Activated CD4-positive, alpha-beta T cell treated with anti-CD3 and anti-CD28 coated beads, Interleukin-2, amount 50 U/mL, for 16 hours (primary cell): Measurements from ENCODE around the gene GPR3.
"Not testable (repeated sequence)": the region's sequence is repeated elsewhere in the genome, so short reads cannot be mapped to it uniquely, and the experiment has no call there.

Experiments used
- DNase-seq: peaks from one replicate; pipeline ENCODE4 v3.0.0-alpha.2; 2020

Gene GPR3

DNA sequence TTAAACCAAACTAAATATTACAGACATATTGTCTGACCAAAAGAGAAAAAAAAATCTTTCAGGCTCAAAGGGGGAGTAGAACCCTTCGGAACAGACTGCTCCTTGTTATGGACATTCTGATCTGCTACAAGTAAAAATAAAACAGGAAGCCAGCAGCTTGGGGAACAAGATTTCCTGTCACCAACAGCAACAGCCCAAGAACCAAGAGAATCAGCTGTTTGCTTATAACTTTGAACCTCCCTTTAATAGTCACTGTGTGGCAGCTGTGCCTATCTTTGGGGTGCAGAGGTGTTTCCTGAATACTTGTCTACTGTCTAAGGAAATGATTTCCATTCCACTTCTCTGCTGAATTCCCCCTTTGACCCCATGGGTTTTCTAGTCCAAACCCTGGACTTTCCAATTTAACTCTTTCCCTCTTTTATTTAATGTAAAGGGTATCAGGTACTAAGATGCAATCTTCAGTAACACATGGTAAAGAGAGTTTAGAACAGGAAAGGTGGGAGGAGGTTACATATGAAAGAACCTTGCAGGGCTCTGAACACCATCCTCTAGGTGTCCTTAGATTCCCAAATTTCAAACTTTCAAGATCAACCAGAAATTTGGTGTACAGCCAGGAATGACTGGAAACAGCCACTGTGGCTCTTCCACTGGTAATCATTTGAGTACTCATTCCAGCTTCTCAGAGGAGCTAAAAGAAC, 38.6 kb downstream of the GPR3 start:
- DNase-seq, result no peak

GRCh38 chr1:27431601-27431940, 39.1 kb downstream of the GPR3 start:
- DNase-seq, result no peak

DNA sequence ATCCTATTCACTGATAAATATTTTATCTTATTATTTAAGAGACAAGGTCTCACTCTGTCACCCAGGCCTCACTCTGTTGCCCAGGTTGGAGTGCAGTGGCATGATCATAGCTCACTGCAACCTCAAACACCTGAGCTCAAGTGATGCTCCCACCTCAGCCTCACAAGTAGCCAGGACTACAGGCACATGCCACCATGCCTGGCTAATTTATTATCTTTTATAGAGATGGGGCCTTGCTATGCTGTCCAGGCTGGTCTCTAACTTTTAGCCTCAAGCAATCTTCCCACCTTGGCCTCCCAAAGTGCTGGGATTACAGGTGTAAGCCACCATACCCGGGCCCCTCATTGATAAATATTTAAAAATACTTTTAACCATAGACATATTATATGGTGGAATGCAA, 40.3 kb downstream of the GPR3 start:
- DNase-seq, result not testable (repeated sequence)

DNA sequence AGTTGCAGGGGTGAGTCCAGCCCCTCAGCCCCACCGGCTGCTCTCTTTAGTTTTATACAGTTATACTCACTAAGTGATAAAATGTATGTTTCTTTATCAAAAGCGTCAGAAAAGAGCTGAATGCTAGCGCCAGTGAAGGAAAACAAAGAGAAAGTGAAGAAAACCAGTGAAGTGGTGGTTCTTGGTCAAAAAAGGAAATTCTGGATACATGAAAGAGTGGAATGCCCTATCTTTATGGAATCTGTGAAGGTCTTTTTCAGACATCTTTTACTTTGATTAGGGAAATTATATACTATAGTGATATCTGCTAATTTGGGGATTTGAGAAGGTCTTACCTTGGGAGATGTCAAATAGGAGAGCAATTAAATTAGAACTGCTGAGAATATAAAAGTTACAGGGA, 41.3 kb downstream of the GPR3 start:
- DNase-seq, result no peak

DNA sequence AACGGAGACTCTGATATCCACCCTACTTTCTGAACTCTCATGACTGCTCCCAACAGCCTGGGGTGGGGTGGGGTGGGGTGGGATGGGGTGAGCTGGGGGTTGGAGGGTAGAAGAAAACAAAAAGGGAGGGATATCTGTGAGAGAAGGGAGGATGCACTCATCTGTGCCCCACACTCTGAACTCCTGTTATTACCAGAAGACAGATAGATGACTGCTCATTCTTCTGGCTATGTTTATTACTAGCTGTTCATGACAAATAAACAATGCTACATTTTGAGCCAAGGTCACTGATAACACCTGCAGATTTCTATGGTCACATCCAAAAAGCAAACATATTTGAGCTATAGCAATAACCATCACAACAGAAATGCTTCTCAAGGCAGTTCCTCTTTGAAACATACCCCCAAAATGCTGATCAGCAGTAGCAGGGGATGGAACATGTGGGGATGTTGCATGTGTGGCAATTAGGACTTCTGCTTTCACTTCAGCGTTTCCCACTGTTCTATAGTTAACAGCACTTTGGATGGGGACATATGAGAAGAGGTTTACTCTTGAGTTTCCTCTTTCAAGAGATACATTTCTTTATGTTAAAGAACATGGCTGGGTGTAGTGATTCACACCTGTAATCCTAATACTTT, 43.3 kb downstream of the GPR3 start:
- DNase-seq, result no peak

GRCh38 chr1:27436204-27437159, 44.1 kb downstream of the GPR3 start:
- no peak for DNase-seq

DNA sequence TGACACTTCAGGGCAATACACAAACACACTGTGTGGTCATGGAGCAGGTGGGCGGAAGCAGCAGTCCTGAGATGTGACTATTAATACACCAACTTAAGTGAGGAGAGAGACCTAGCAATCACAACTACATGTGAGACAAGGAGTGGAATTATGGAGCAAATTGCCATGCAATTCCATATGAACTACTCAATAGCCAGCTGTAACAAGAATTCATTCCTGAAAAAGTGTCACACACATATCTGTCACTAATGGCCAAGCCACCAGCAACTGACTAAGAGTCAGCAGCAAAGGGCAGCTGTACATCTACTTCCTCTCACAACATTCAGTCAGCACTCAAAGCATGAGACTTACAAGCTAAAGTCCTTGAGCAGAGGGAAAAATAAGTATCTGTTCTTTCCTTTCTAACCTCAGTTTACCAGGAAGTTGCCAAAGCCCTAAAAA, 46.2 kb downstream of the GPR3 start:
- DNase-seq, result no peak

DNA sequence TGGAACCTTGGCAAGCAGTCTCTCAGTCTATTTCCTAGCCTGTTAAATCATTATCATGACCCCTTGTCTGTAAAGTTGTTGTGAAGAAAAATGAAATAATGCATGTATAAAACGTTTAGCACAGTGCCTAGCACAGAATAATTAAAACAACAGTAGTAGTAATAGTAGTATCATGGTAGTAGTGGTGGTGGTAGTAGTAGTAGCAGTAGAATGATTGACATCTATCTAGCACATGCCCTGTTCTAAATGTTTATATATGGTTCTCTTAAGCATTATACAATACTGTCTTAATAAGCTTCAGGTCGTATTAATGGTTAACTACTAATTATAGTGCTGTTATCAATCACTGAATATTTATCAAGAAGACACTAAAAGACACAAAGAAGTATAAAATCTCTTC, 46.7 kb downstream of the GPR3 start:
- no peak for DNase-seq

DNA sequence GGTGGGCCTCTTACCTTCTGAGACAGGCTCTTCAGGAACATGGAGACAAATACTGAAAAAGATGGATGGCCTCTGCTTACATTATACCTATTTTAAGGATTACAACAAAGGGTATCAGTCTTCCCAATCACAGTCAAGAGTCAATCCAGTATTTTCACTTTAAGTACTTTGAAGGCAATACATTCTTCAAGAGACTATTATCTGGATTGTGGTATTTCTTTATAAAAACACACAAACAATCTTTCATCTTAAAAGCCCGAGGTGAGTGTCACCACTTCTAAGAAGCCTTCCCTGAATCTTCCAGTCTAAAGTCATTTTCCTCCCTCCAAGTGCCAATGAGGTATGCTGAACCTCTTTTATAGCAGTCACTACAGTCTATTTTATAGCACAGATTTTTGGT, 52.2 kb downstream of the GPR3 start:
- peak; percentile 36 for DNase-seq
